22Rv1 (cell line): ENCODE results near the gene C1orf52.

Experiments used
- CTCF ChIP-seq: fragments of 450-650 bp; IDR thresholded peaks from 2 replicates; pipeline ENCODE4 v1.5.1; 2017; ENCODE audit warnings: mild to moderate bottlenecking
- ZFX ChIP-seq: fragments of 450-650 bp; IDR thresholded peaks from 2 replicates; pipeline ENCODE4 v1.6.1; 2017; ENCODE audit warnings: antibody characterized with exemption, borderline replicate concordance

- TF ChIP-seq CTCF, result no peak
- TF ChIP-seq ZFX, result no peak
Measured at GRCh38 chr1:85224734-85225623, 34.5 kb downstream of the C1orf52 start.
